NCI-H460 (cell line): ENCODE measurements around the gene HSFX4. TPM values are rescaled to one million over a fixed set of nuclear protein-coding genes. Genes with fewer than 3 reads are reported as not detected.

Experiments used
- total RNA-seq: library from RNA; depleted of rRNA; stranded (reverse); fragments of >200 nt; shearing (Covaris generic); gene quantifications from 2 replicates; pipeline ENCODE4 v1.2.3, GENCODE V29; 2014; rRNA removed

HSFX4 gene
- total RNA-seq, 1 experiment from 2014 or later = not detected

Other genes starting within 250 kb of the HSFX4 start
- gene MAGEA11, start 217.5 kb upstream of the HSFX4 start, total RNA-seq = 0.10 TPM in 1 of 2 replicates, not detected in the other
- gene HSFX1, start 155.5 kb upstream of the HSFX4 start, total RNA-seq = 0.20 TPM in 1 of 2 replicates, not detected in the other
- gene MAGEA9, start 147.6 kb upstream of the HSFX4 start, total RNA-seq = not detected in 2 replicates
- not detected in 2 replicates for gene MAGEA8, start 48.4 kb upstream of the HSFX4 start, total RNA-seq
- 28.5 and 37.4 TPM in 2 replicates for gene EOLA2, start 8.9 kb downstream of the HSFX4 start, total RNA-seq